GM19463 (cell line): ENCODE measurements around the gene HSPA4L.

Experiments
- ATAC-seq: cut with Tn5 transposase; IDR thresholded peaks from one replicate; pipeline ENCODE4 v1.9.1; 2021; ENCODE audit warnings: mild to moderate bottlenecking, moderate library complexity; ENCODE audit not compliant: unreplicated experiment

Gene HSPA4L

DNA sequence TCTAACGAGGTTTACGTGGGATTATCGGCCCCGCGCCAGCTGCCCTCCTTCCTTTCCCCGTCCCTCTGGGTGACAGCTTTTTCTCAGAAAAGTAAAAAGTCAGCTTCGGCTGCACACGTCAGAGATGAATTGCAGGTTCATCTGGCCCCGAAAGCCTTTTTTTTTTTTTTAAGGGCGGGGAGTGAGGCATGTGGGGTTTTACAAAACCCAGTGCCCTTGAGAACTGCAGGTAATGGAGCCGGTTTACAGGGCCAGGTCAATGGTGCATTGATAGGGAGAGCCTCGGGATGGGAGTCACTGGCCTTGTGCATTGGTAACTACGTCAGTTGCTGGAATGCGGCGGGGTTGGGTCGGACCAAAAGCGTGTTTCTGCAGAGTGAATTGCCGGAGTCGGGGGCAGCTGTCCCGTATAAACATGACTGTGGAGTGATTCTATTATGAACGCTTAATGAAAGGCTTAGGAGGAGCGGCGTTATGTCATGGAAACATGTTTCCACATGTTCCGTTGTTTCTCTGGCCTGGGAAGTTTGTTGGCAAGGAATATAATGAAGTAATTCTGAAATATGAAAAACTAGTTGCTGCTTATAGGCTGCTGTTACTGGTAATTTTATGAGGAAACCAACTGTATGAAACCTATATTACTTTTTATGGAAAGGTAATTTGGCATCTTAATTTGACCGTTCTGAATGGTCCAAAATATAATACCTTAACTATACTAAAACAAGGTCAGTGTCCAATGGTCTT lies 1.1 kb downstream of the HSPA4L start:
- ATAC-seq, result no peak

DNA sequence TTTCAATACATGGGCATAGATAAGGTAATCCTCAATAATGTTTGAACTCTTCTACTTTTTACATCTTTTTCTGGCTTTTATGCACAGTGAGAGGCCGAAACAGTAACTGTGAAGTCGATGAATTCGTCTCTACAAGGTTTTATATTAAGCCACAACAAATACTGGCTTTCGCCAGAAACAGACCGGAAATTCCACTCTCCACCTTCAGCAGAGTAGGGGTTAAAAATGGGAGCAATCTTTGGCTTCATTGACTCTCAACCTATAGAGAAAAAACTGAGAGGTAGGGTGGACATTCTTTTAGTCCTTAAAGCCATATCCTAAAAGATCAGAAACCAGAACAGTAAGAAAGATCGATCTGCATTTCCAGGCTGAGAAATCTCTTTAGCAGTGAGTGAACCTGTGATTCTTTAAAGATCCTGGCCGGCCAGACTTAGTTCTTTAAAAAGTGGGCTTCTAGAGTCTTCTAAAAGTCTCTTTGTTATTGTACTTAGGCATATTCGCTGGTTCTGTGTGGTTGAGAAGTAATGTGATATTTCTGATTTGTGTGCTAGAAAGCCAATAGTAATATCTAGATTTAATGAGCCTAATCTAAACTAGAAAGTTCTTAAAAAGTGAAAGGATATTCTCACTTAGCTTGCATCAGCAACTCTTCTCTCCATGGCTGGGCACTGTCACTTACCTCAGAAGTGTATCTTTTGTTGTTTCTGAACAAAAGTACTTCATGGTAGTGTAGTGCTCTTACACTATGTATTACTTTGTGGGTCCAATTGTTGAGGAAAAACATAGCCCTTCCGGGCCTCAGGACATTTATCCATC lies 2.0 kb downstream of the HSPA4L start:
- no peak for ATAC-seq

DNA sequence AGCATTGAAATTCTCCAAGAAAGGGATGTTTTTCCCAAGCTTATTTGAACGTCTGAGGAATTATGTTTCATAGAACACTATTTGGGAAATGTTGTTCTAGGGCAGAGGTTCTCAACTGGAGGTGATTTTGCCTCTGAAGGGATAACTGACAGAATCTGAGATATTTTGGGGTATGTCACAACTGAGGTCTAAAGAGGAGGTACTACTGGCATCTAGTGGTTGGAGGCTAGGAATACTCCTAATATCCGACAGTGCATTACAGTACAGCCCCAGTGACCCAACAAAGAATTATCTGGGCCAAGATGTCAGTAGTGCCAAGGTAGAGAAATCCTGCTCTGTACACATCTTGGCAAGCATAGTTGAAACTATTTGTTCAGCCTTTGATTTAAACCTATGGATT lies 6.4 kb downstream of the HSPA4L start:
- ATAC-seq, result peak; percentile 55

DNA sequence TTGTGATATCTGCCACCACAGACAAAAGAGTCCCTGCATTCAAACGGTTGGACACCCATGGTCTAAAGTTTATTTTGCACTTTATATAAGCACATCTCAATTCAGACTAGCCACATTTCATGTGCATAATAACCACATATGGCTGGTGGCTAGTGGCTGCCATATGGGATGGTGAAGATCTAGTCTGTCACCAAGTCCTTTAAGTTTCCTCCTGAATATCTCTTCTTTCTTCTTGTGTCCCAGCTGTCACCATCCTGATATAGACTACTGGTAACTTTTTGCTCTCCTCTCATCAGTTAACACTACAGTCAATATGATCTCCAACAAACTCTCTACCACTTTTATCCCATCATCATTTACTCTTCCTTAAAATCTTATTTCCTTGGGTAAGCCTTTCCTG lies 9.3 kb downstream of the HSPA4L start:
- ATAC-seq, result no peak

DNA sequence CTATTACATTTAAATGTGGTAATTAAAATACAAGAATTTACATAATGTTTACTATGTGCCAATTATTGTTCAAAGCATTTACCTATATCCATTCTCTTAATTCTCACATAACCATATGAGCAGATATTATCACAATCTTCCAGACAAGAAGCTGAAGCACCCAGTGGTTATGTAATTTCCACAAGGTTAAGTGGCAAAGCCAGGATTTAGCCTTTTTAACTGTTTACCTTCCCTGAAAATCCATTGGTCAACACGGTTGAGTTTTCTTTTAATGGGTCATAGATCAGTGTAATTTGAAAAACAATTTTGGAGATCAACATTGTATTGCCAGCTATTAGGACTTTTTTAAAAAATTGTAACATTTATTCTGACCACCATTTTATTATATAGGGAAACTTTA lies 11.4 kb downstream of the HSPA4L start:
- no peak for ATAC-seq

DNA sequence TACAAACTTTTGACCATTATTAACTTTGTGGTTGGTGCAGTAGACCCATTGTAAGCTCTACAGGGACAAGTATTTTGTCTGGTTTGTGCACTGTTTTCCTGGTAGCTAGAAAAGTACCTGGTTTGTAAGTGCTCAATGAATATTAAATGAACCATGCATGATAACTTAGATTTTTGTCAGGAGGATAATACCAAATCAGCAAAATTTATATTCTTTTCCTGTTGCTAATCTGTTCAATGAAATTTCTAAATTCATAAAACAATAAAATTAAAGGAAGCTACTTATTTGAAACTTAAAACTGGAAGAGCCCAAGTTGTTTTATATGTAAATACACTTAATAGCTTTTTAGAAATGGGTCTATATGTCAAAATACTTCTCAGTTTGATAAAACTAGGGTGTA lies 17.6 kb downstream of the HSPA4L start:
- no peak for ATAC-seq

DNA sequence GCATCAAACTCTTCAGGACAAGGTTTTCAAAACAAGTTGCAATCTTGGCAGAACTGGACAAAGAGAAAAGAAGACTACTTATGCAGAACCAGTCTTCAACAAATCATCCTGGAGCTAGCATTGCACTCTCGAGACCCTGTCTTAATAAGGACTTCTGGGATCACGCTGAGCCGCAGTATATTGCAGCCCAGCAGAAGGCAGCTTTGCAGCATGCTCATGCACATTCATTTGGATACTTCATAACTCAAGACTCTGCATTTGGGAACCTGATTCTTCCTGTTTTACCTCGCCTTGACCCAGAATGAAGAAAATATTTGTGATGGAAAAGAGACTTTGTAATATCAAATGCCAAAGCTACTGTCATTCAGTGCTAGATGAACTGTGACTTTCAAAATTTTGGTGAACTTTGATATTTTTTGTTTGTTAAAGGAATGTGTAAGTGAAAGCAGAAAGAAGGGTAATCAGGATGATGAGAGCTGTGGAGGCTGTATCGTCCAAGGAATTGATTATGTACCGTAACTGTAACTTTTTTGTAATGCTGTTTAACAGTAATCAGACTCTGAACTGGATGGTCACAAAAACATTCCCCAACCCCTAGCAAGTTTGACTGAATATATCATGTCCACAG lies 27.2 kb downstream of the HSPA4L start:
- no peak for ATAC-seq

DNA sequence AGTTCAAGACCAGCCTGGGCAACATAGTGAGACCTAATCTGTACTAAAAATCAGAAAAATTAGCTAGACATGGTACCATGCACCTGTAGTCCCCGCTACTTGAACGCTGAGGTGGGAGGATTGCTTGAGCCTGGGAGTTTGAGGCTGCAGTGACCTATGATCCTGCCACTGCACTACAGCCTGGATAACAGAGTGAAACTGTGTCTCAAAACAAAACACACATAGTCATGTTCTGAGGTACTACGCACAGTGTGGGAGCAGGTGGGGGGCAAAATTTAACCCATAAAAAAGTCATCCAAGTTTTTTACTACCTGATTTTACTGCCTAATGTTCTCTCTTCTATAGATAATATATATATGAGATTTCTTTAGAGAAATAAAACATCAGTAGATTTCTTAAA lies 28.4 kb downstream of the HSPA4L start:
- no peak for ATAC-seq

DNA sequence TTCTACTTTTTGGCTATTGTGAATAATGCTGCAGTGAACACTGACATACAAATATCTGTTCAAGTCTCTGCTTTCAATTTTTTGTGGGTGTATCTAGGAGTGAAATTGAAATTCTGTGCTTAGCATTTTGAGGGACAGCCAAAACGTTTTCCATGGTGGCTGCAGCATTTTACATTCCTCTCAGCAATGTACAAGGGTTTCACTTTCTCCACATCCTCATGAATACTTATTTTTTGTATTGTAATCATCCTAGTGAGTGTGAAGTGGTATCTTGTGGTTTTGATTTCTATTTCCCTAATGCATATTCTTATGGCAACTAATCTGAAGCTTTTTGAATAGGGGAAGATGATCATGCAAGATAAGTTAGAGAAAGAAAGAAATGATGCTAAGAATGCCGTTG lies 40.3 kb downstream of the HSPA4L start:
- ATAC-seq, result no peak

DNA sequence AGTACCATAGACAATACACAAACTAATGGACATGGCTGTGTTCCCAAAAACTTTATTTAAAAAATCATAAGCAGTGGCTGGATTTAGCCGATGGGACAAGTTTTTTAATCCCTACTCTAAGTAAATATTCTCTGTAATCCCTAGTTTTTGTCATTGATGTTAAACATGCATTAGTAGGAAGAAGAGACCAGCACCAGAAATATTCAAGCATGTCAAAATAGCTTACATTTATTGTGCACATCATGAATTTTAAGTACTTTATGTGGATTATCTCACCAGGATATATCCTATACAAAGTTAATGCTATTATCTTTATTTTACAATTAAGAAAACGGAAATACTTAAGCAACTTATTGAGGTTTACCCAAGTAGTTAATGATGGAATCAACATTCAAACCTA lies 46.0 kb downstream of the HSPA4L start:
- no peak for ATAC-seq

DNA sequence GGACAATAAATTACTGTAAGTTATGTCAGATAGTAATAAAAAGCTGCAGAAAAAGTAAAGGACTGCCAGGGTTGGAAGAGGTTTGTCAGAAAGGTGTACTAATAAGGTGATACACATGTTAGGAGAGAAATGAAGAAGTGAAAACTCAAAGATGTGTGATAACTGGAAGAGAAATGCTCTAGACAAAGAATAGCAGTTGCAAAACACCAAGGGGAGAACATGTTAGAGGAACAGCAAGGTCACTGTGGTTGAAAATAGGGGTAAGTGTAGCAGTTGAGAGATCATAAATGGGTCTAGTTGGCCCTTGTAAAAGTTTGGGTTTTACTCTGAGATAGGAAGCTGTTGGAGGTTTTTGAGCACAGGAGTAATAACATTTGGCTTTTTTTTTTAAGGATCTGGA lies 46.9 kb downstream of the HSPA4L start:
- ATAC-seq, result peak; percentile 86

DNA sequence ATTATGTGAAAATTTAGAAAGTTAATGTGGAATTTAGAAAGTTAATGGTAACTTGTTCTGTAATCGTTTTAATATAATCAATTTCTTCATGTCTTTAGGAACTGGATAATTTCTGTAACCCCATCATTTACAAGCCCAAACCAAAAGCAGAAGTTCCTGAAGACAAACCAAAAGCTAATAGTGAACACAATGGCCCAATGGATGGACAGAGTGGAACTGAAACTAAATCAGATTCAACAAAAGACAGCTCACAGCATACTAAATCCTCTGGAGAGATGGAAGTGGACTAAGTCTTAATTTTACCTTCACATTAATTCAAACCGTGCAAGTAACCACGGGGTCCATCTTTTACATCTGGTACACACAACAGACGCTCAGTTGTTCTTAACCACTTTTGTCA lies 50.5 kb downstream of the HSPA4L start:
- peak; percentile 57 for ATAC-seq

DNA sequence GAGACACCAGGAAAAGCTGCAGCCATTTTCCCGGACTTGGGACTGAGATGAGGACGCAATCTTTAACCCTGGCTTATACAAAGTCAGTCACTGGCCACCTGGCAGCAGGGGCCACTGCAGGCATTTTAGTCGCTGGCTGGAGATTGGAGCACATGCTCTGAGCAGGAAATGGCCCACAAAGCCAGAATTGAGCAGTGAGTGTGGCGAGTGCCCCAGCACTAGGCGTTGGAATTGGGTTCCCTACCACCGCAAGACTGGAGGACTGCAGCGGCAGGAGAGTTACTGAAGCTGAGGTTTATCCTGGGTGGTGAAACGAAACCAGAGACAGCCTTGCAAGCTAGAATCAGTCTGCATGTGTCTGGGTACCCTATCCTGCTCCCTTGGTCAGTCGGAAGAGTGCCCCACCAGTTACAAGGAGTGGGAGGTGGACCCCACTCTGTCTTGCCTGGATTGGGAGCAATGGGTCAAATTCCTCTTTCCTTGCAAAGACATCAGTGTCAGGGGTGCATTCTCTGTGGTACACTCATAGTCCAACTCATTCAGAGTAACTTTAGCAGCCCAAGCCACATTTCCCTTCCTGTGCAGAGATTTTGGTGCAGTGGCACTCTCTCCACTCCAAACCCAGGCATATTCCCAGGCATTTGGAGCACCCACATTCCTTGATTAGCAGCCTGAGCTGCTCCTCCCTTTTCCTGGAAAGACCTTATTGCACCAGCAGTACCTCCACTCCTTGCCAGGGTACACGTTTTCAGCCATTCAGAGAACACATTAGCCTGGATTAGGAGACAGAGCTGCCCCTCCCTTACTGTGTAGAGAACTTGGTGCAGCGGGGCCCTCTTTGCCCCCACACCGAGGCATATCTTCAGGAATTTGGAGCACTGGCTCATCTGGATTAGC lies 61.8 kb downstream of the HSPA4L start:
- ATAC-seq, result no peak

DNA sequence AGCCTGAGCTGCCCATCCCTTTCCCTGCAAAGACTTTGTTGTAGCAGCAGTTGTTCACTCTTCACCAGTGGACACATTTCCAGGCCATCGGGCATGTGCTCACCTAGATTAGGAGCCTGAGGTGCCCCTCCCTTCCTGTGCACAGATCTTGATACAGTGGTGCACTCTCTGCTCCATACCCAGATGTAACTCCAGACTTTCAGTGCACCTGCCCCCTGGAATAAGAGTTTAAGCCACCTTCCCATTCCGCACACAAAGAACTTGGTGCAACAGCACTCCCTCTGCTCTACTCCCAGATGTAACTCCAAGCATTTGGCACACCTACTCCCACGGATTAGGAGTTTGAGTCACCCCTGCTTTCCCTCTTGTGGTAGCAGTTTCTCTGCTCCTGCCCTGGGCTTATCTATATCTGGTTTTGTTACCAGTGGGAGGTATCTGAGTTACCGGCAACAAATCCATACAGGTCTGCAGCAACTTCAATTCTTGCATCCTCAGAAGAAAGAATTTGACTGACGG lies 62.5 kb downstream of the HSPA4L start:
- ATAC-seq, result no peak

DNA sequence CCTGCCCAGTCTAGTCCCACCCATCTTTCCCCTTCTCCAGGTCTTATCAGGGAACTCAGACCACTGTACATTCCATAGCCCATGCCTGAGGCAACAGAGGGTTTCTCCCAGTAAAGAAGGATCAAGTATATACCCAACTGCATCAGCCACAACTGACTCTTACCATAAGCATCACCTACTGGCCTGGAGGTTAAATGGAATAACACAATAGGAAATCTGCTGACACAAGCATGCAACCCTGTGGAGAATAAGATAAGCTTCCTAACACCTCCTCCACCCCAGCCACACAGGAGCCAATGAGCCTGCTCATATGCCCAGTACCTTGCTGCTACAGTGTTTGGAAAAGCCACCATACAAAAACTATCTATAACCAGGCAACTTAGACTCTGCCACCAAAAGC lies 63.9 kb downstream of the HSPA4L start:
- ATAC-seq, result no peak

DNA sequence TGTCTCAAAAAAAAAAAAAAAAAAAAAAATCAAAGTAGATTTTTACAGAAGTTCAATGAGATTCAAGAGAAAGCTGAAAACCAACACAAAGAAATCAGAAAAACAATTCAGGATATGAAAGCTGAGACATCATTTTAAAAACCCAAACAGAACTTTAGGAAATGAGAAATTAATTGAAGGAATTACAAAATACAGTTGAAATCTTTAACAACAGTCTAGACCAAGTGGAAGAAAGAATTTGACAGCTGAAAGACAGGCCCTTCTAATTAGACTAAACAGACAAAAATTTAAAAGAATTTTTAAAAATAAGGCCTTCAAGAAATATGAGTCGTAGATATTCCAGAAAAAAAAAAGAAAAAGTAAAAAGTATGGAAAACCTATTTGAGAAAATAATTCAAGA lies 64.6 kb downstream of the HSPA4L start:
- no peak for ATAC-seq

DNA sequence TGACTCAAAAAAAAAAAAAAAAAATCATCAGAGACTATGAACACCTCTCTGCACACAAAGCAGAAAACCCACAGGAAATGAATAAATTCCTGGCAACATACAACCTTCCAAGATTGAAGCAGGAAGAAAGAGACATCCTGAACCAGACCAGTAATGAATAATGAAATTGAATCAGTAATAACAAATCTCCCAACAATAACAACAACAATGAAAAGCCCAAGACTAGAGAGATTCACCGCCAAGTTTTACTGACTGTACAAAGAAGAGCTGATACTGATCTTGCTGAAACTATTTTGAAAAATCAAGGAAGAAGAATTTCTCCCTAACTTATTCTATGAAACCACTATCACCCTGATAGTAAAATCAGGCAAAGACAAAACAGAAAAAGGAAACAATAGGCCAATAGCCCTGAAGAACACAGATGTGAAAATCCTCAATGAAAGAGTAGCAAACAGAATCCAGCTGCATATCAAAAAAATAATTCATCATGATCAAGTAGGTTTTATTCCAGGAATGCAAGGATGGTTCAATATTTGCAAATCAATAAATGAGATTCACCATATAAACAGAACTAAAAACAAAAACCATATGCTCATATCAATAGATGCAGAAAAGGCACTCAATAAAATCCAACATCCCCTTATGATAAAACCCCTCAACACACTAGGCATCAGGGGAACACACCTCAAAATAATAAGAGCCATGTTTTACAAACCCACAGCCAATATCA lies 67.5 kb downstream of the HSPA4L start:
- ATAC-seq, result no peak

DNA sequence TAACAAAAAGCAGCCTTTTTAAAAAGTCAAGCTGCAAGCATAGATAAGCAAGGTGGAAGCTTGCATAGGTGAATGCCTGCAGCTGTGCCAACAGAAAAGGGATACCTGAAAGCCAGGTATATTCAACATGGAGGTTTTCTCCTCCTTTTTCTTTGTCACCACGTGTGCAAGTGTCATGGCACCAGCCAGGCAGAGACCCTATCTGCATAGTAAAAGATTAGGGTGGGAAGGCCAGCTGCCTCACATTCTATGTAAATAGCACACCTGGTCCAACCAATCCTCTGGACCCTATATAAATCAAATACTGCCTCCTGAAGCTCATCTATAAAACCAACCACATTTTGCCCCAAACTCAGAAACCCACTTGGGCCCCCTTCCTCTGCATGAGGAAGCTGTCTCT lies 70.5 kb downstream of the HSPA4L start:
- ATAC-seq, result no peak

DNA sequence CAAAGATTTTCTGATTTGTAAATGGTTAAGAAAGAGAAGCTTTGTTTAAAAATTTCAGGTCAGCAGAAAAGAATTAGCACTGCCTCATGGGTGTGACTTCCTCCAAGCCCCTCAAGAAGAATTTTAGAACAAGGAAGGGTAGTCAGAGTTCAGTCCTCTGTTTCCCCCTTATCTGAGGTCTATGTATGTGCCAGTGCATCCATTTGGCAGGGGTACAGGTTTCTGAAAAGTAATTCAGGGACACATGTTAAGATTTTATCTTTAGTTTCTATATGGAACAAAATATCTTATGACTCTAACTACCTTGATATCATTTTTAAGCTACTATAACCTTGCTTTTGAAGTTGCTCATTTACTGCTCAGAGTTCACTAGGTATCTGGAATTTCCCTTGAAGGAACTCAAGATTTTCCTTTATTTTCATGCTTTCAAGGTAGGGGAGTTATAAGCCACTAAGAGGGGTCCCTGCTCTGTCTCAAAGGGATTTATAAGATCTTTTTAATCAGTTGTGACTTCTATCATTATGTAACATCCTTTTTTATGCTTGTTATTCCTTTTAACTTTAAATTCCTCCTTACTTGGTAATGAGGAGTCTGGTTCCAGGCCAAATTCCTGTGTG lies 74.2 kb downstream of the HSPA4L start:
- peak; percentile 18 for ATAC-seq
